ENCODE results near the gene CRABP2.
A peak's percentile ranks its signal among the peaks of the same experiment; 100 is the strongest.

DNA sequence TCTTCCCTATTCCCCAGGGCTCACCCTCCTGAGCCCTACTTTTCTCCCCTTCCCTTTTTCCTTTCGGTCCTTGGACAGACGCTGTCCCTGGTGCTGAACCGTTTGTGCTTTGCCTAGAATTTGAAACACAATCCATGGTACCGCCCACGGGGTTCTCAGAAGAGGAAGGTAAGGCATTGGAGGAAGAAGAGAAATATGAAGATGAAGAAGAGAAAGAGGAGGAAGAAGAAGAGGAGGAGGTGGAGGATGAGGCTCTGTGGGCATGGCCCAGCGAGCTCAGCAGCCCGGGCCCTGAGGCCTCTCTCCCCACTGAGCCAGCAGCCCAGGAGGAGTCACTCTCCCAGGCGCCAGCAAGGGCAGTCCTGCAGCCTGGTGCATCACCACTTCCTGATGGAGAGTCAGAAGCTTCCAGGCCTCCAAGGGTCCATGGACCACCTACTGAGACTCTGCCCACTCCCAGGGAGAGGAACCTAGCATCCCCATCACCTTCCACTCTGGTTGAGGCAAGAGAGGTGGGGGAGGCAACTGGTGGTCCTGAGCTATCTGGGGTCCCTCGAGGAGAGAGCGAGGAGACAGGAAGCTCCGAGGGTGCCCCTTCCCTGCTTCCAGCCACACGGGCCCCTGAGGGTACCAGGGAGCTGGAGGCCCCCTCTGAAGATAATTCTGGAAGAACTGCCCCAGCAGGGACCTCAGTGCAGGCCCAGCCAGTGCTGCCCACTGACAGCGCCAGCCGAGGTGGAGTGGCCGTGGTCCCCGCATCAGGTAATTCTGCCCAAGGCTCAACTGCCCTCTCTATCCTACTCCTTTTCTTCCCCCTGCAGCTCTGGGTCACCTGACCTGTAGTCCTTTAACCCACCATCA lies 53.0 kb downstream of the CRABP2 start:
- TF ChIP-seq POLR2AphosphoS5 (IDR thresholded peaks at IDR 0.05; ENCODE audit: low read depth, low read length) (no peak), SIN3A (IDR thresholded peaks at IDR 0.05; ENCODE audit: borderline replicate concordance, insufficient read depth, low read length) (no peak), TAF1 (IDR thresholded peaks at IDR 0.05; ENCODE audit: borderline replicate concordance, insufficient read depth, low read length) (no peak)
- TF ChIP-seq, protein P1, sequence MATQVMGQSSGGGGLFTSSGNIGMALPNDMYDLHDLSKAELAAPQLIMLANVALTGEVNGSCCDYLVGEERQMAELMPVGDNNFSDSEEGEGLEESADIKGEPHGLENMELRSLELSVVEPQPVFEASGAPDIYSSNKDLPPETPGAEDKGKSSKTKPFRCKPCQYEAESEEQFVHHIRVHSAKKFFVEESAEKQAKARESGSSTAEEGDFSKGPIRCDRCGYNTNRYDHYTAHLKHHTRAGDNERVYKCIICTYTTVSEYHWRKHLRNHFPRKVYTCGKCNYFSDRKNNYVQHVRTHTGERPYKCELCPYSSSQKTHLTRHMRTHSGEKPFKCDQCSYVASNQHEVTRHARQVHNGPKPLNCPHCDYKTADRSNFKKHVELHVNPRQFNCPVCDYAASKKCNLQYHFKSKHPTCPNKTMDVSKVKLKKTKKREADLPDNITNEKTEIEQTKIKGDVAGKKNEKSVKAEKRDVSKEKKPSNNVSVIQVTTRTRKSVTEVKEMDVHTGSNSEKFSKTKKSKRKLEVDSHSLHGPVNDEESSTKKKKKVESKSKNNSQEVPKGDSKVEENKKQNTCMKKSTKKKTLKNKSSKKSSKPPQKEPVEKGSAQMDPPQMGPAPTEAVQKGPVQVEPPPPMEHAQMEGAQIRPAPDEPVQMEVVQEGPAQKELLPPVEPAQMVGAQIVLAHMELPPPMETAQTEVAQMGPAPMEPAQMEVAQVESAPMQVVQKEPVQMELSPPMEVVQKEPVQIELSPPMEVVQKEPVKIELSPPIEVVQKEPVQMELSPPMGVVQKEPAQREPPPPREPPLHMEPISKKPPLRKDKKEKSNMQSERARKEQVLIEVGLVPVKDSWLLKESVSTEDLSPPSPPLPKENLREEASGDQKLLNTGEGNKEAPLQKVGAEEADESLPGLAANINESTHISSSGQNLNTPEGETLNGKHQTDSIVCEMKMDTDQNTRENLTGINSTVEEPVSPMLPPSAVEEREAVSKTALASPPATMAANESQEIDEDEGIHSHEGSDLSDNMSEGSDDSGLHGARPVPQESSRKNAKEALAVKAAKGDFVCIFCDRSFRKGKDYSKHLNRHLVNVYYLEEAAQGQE (IDR thresholded peaks at IDR 0.05; ENCODE audit: insufficient read depth in 1 of 2, low read depth in 2 of 2, low read length in 2 of 2), result peak; percentile 90 to 95
